ENCODE measurements around the gene THY1. TPM values are rescaled to one million over a fixed set of nuclear protein-coding genes. Genes with fewer than 3 reads are reported as not detected.

Gene THY1
- total RNA-seq, 1 donor from 2014 or later: not detected

GRCh38 chr11:119424276-119424675, 1.3 kb upstream of the THY1 start:
- Mint-ChIP-seq H3K9me3 (no peaks in the 10 kb centered on the region), H3K27me3 (peaks cover 65% of the 10 kb centered on the region), H3K4me3 (no peak overlapping the region), H3K27ac (no peak overlapping the region), H3K36me3 (ENCODE audit: low read depth) (no peaks in the 10 kb centered on the region), H3K4me1 (peaks cover 17% of the 10 kb centered on the region)
- POLR2A ChIA-PET: no interaction called here
- no peak for ATAC-seq (ENCODE audit: low read depth)
- TF ChIP-seq, protein P1, sequence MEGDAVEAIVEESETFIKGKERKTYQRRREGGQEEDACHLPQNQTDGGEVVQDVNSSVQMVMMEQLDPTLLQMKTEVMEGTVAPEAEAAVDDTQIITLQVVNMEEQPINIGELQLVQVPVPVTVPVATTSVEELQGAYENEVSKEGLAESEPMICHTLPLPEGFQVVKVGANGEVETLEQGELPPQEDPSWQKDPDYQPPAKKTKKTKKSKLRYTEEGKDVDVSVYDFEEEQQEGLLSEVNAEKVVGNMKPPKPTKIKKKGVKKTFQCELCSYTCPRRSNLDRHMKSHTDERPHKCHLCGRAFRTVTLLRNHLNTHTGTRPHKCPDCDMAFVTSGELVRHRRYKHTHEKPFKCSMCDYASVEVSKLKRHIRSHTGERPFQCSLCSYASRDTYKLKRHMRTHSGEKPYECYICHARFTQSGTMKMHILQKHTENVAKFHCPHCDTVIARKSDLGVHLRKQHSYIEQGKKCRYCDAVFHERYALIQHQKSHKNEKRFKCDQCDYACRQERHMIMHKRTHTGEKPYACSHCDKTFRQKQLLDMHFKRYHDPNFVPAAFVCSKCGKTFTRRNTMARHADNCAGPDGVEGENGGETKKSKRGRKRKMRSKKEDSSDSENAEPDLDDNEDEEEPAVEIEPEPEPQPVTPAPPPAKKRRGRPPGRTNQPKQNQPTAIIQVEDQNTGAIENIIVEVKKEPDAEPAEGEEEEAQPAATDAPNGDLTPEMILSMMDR (IDR thresholded peaks at IDR 0.05): no peak
- CTCF ChIA-PET: no interaction called here
- DNase-seq: no peak
- intact Hi-C loops (cut with micrococcal nuclease): no loop called here

DNA sequence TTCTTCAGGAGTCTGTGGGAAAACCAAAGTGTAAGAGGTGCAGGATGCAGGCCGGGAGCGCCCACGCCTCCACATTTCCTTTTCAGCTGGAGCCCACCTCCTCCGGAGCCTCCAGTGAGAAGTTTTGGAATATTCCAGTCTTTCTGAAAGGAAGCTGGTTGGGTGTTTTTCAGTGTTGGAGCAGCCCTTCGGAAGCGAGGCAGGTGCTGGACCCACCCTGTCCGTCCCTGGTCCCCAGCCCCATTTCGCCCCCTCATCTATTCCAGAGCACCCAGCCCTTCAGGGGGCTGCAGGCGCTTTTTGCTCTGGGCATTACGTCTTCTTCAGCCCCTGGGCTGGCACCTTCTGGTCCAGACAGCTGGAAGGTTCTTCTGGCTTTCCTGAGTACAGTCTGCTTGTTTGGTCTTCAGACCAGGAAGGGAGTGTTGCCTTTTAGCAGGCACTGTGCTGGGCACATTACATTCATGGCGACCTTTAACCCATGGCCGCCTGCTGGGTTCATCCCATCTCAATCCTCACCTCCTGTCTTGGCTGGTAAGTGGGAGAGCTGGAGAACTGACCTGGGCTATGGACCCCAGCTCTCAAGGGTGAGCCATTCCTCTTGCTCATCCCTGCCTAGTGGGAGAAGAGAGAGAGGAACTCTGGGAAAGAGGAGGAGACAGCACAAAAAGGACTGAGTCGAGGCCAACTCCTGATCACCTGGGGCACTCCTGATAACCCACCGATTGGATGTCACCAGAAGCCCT, 710 bp upstream of the THY1 start:
- peaks cover 70% of the 10 kb centered on the region for H3K27me3 Mint-ChIP-seq
- DNase-seq (no peak), ATAC-seq (ENCODE audit: low read depth) (no peak)
- no peak overlapping the region for H3K27ac Mint-ChIP-seq
- intact Hi-C loops (cut with micrococcal nuclease): no loop called here
- H3K4me1 Mint-ChIP-seq: peaks cover 17% of the 10 kb centered on the region
- H3K4me3 Mint-ChIP-seq: no peak overlapping the region
- H3K9me3 Mint-ChIP-seq: no peaks in the 10 kb centered on the region
- POLR2A ChIA-PET: no interaction called here
- TF ChIP-seq, protein P1 (IDR thresholded peaks at IDR 0.05): no peak
- CTCF ChIA-PET: no interaction called here
- no peaks in the 10 kb centered on the region for H3K36me3 Mint-ChIP-seq (ENCODE audit: low read depth)

- ATAC-seq (ENCODE audit: low read depth) (no peak), DNase-seq (no peak)
- TF ChIP-seq, protein P1 (IDR thresholded peaks at IDR 0.05): no peak
- peaks cover 67% of the 10 kb centered on the region for H3K27me3 Mint-ChIP-seq
- peaks cover 17% of the 10 kb centered on the region for H3K4me1 Mint-ChIP-seq
- no peaks in the 10 kb centered on the region for H3K9me3 Mint-ChIP-seq
- peak overlapping the region; percentile 22 for H3K4me3 Mint-ChIP-seq
- ChIA-PET CTCF (no interaction called here), POLR2A (interaction anchor here (0.6 kb wide), 1 partner anchor 15 kb away, joined by 5 read pairs; no protein-coding TSS in a partner anchor)
- no peak overlapping the region for H3K27ac Mint-ChIP-seq
- H3K36me3 Mint-ChIP-seq (ENCODE audit: low read depth): no peaks in the 10 kb centered on the region
- intact Hi-C loops (cut with micrococcal nuclease): no loop called here
Measured at GRCh38 chr11:119421941-119422808, 797 bp downstream of the THY1 start.

- H3K4me1 Mint-ChIP-seq: peaks cover 17% of the 10 kb centered on the region
Measured at GRCh38 chr11:119421351-119421750, 1.6 kb downstream of the THY1 start.

More at GRCh38 chr11:119421351-119421750, 1.6 kb downstream of the THY1 start:
- ATAC-seq (ENCODE audit: low read depth): no peak
- TF ChIP-seq, protein P1 (IDR thresholded peaks at IDR 0.05): no peak
- Mint-ChIP-seq H3K4me3 (no peak overlapping the region), H3K27ac (no peak overlapping the region), H3K36me3 (ENCODE audit: low read depth) (no peaks in the 10 kb centered on the region), H3K9me3 (no peaks in the 10 kb centered on the region), H3K27me3 (peaks cover 69% of the 10 kb centered on the region)
- no peak for DNase-seq
- CTCF ChIA-PET: no interaction called here
- POLR2A ChIA-PET: no interaction called here
- intact Hi-C loops (cut with micrococcal nuclease): no loop called here

Measured in activated B cell treated with CpG ODN at 0.5 μM for 24 hours (primary cell).